GM12892 (cell line): ENCODE data around the gene FBXO48. TPM values are rescaled to one million over a fixed set of nuclear protein-coding genes. Genes with fewer than 3 reads are reported as not detected.

Experiments used
- DNase-seq: peaks from one replicate; pipeline ENCODE4 v3.0.0; 2011; ENCODE audit not compliant: insufficient read length
- FAIRE-seq: peaks from 2 replicates; lab custom pipeline; 2011; peaks lifted over from hg19 to GRCh38; lab: Jason Lieb, UNC
- POLR2A ChIP-seq: IDR thresholded peaks from 2 replicates; pipeline ENCODE4 v1.6.1; 2011; ENCODE audit warnings: low read depth, low read length, control low read depth
- POLR2AphosphoS5 ChIP-seq: IDR thresholded peaks from 2 replicates; pipeline ENCODE4 v1.6.1; 2011; ENCODE audit warnings: low read depth, low read length, control low read depth
- TAF1 ChIP-seq: IDR thresholded peaks from 2 replicates; pipeline ENCODE4 v1.6.1; 2011; ENCODE audit warnings: low read depth, mild to moderate bottlenecking, control low read depth, low read length, borderline replicate concordance
- polyA plus RNA-seq: library from polyadenylated mRNA; unstranded; fragments of >200 nt; gene quantifications from one replicate; pipeline ENCODE4 v1.2.1, GENCODE V29; 2012; ENCODE audit warnings: missing spikeins, inconsistent platforms; ENCODE audit not compliant: missing spikeins

FBXO48 gene
- polyA plus RNA-seq = 0.68 TPM

GRCh38 chr2:68467077-68467960 is at the start of gene FBXO48, which contains the start of gene APLF:
Gene FBXO48, minus strand, starts transcription at chr2:68467294. Its CDS starts 2,149 bp downstream, at chr2:68465145.
Gene APLF, plus strand, starts transcription at chr2:68467585. Its CDS starts 147 bp downstream, at chr2:68467732.
- peak; percentile 99 for FAIRE-seq
- TF ChIP-seq TAF1 (no peak), POLR2A (peak; percentile 55; the same call in 1 of the 2 replicates)
- peak; percentile 85 for DNase-seq

- no peak for FAIRE-seq
Measured at GRCh38 chr2:68516051-68516955, 49.2 kb upstream of the FBXO48 start.

GRCh38 chr2:68514316-68514929 is 47.3 kb upstream of the FBXO48 start:
- TF ChIP-seq POLR2AphosphoS5 = no peak
- TF ChIP-seq TAF1 = no peak
- TF ChIP-seq POLR2A = no peak
- no peak for FAIRE-seq

More at GRCh38 chr2:68516051-68516955, 49.2 kb upstream of the FBXO48 start:
- DNase-seq = no peak
- TF ChIP-seq POLR2AphosphoS5 (no peak), TAF1 (no peak), POLR2A (no peak)

GRCh38 chr2:68512966-68513365 is 45.9 kb upstream of the FBXO48 start:
- no peak for TF ChIP-seq TAF1
- no peak for TF ChIP-seq POLR2A
- TF ChIP-seq POLR2AphosphoS5 = no peak
- no peak for DNase-seq
- FAIRE-seq = no peak

More at GRCh38 chr2:68514316-68514929, 47.3 kb upstream of the FBXO48 start:
- DNase-seq = no peak

GRCh38 chr2:68512326-68512725 is 45.2 kb upstream of the FBXO48 start:
- DNase-seq = no peak
- TF ChIP-seq POLR2AphosphoS5 = no peak
- TF ChIP-seq TAF1 = no peak
- TF ChIP-seq POLR2A = no peak
- no peak for FAIRE-seq

GRCh38 chr2:68506170-68506569 is 39.1 kb upstream of the FBXO48 start:
- DNase-seq (no peak), FAIRE-seq (peak; percentile 57)

GRCh38 chr2:68505603-68506159 is 38.6 kb upstream of the FBXO48 start:
- TF ChIP-seq POLR2AphosphoS5 = no peak
- TF ChIP-seq TAF1 = no peak
- no peak for TF ChIP-seq POLR2A
- no peak for FAIRE-seq
- DNase-seq = no peak

More at GRCh38 chr2:68506170-68506569, 39.1 kb upstream of the FBXO48 start:
- TF ChIP-seq TAF1 (no peak), POLR2A (no peak), POLR2AphosphoS5 (no peak)

GRCh38 chr2:68501768-68502167 is 34.7 kb upstream of the FBXO48 start:
- peak; percentile 21 for FAIRE-seq
- TF ChIP-seq POLR2A (no peak), POLR2AphosphoS5 (no peak), TAF1 (no peak)

GRCh38 chr2:68500649-68501048 is 33.6 kb upstream of the FBXO48 start:
- no peak for TF ChIP-seq POLR2AphosphoS5
- no peak for TF ChIP-seq POLR2A
- TF ChIP-seq TAF1 = no peak
- FAIRE-seq (no peak), DNase-seq (no peak)

More at GRCh38 chr2:68501768-68502167, 34.7 kb upstream of the FBXO48 start:
- no peak for DNase-seq

GRCh38 chr2:68499133-68499532 is 32.0 kb upstream of the FBXO48 start:
- FAIRE-seq (no peak), DNase-seq (no peak)
- TF ChIP-seq TAF1 (no peak), POLR2A (no peak), POLR2AphosphoS5 (no peak)

GRCh38 chr2:68491582-68491981 is 24.5 kb upstream of the FBXO48 start:
- TF ChIP-seq TAF1 (no peak), POLR2AphosphoS5 (no peak), POLR2A (no peak)
- FAIRE-seq (no peak), DNase-seq (no peak)
